B cell (primary cell): Measurements from ENCODE around the gene CBLB. TPM values are rescaled to one million over a fixed set of nuclear protein-coding genes. Genes with fewer than 3 reads are reported as not detected.

Source experiments
- ATAC-seq: fragments of 200-7000 bp; cut with Tn5 transposase; one replicate; pipeline ENCODE4 v1.10.0; 2021; ENCODE audit warnings: low read depth, mild to moderate bottlenecking, moderate number of reproducible peaks, moderate library complexity
- CTCF ChIA-PET: fragments of 350-600 bp; sonication (Branson Sonifier 250); formaldehyde crosslinking; loops from one replicate; lab custom pipeline; 2021; ENCODE audit warnings: antibody characterized with exemption, inconsistent platforms; lab: Charles Lee
- POLR2A ChIA-PET: fragments of 350-600 bp; sonication (Branson Sonifier 250); formaldehyde crosslinking; loops from one replicate; lab custom pipeline; 2021; ENCODE audit warnings: antibody characterized with exemption; lab: Charles Lee
- DNase-seq: peaks from one replicate; pipeline ENCODE4 v3.0.0; 2013
- H2AFZ ChIP-seq: 2 replicates; pipeline ENCODE4 v1.6.1; 2012; ENCODE audit warnings: mild to moderate bottlenecking, low read depth, low read length; ENCODE audit not compliant: insufficient read depth, poor library complexity, severe bottlenecking
- H3K27ac ChIP-seq, 2 donors: 1 replicate in 1 of 2; 2 replicates in 1 of 2; pipeline ENCODE4 v1.5.1; 2012 to 2013; ENCODE audit warnings: low read length in 2 of 2, mild to moderate bottlenecking in 2 of 2, moderate library complexity in 1 of 2
- H3K27me3 ChIP-seq, 4 experiments: fragments of 200-600 bp in 1 of 4; sonication (generic) in 1 of 4; replicated peaks in 1 of 4; 1 replicate in 2 of 4; 2 replicates in 2 of 4; pipeline versions ENCODE4 v1.6.1 to v1.7.0; 2013 to 2016; ENCODE audit warnings: low read length in 3 of 4, mild to moderate bottlenecking in 2 of 4, mixed read lengths in 1 of 4, moderate library complexity in 1 of 4; ENCODE audit not compliant: insufficient read depth in 4 of 4, control insufficient read depth in 3 of 4; ENCODE audit errors: control extremely low read depth in 1 of 4
- H3K36me3 ChIP-seq, 2 experiments: replicated peaks in 1 of 2; 1 replicate in 1 of 2; 2 replicates in 1 of 2; pipeline versions ENCODE4 v1.6.1 to v1.7.1; 2013; ENCODE audit warnings: low read length in 1 of 2; ENCODE audit not compliant: insufficient read depth in 2 of 2, control insufficient read depth in 1 of 2; ENCODE audit errors: control extremely low read depth in 1 of 2, extremely low read depth in 1 of 2
- H3K4me1 ChIP-seq, 2 donors: fragments of 200-600 bp in 1 of 2; sonication (generic) in 1 of 2; 1 replicate in 1 of 2; 2 replicates in 1 of 2; pipeline versions ENCODE4 v1.5.1 to v1.6.1; 2013 to 2017; ENCODE audit warnings: low read length in 2 of 2; ENCODE audit not compliant: control insufficient read depth in 2 of 2, insufficient read depth in 2 of 2
- H3K4me2 ChIP-seq: replicated peaks from 2 replicates; pipeline ENCODE3; 2012; ENCODE audit warnings: mild to moderate bottlenecking, low read depth, low read length; ENCODE audit not compliant: poor library complexity, severe bottlenecking
- H3K4me3 ChIP-seq, 5 experiments: fragments of 200-600 bp in 1 of 5; sonication (generic) in 1 of 5; 1 replicate in 3 of 5; 2 replicates in 2 of 5; pipeline versions ENCODE4 v1.5.1 to v1.7.0; 2011 to 2016; ENCODE audit warnings: low read length in 4 of 5, mild to moderate bottlenecking in 4 of 5, low read depth in 2 of 5, control low read depth in 1 of 5, moderate library complexity in 1 of 5; ENCODE audit not compliant: insufficient read depth in 1 of 5; ENCODE audit errors: control extremely low read depth in 1 of 5, extremely low read depth in 1 of 5
- H3K79me2 ChIP-seq: fragments of 200-600 bp; sonication (generic); one replicate; pipeline ENCODE4 v1.6.0; 2016; ENCODE audit warnings: low read length; ENCODE audit not compliant: control insufficient read depth, insufficient read depth
- H3K9ac ChIP-seq: fragments of 200-600 bp; sonication (generic); 2 replicates; pipeline ENCODE4 v1.6.1; 2017; ENCODE audit warnings: mild to moderate bottlenecking, low read length, moderate library complexity
- H3K9me3 ChIP-seq, 3 donors: one replicate each; pipeline versions ENCODE4 v1.6.1 to v1.7.1; 2013; ENCODE audit warnings: low read length in 2 of 3; ENCODE audit not compliant: control insufficient read depth in 2 of 3, insufficient read depth in 1 of 3; ENCODE audit errors: control extremely low read depth in 1 of 3
- H4K20me1 ChIP-seq: 2 replicates; pipeline ENCODE4 v1.6.0; 2012; ENCODE audit warnings: mild to moderate bottlenecking, low read length; ENCODE audit not compliant: insufficient read depth, control insufficient read depth, poor library complexity, severe bottlenecking
- H3K27ac Mint-ChIP-seq: one replicate; pipeline ENCODE4 v1.8.0; 2021; ENCODE audit warnings: mixed read lengths
- H3K27me3 Mint-ChIP-seq: one replicate; pipeline ENCODE4 v1.8.0; 2021; ENCODE audit warnings: mixed read lengths
- H3K4me1 Mint-ChIP-seq: one replicate; pipeline ENCODE4 v1.8.0; 2021; ENCODE audit warnings: mixed read lengths
- H3K4me3 Mint-ChIP-seq: one replicate; pipeline ENCODE4 v1.8.0; 2021; ENCODE audit warnings: mixed read lengths
- H3K9me3 Mint-ChIP-seq: one replicate; pipeline ENCODE4 v1.8.0; 2022; ENCODE audit warnings: mixed read lengths; ENCODE audit not compliant: insufficient read depth
- CTCF ChIP-seq: fragments of 200-600 bp; IDR thresholded peaks from one replicate; pipeline ENCODE4 v1.8.0; 2022; ENCODE audit warnings: antibody characterized with exemption, mild to moderate bottlenecking
- EZH2 ChIP-seq: IDR thresholded peaks from 2 replicates; pipeline ENCODE4 v1.6.1; 2012; ENCODE audit warnings: borderline replicate concordance, low read depth, mild to moderate bottlenecking, moderate library complexity, low read length; ENCODE audit not compliant: insufficient read depth, poor library complexity, severe bottlenecking
- WGBS: methylation state at CpG from one replicate; pipeline ENCODE4 v1.1.5; 2013; ENCODE audit warnings: missing lambda C conversion rate; ENCODE audit not compliant: insufficient coverage; 5-methylcytosine and 5-hydroxymethylcytosine counted together
- intact Hi-C: fragments of 100-400 bp; cut with micrococcal nuclease; formaldehyde crosslinking; loops from one replicate; pipeline ENCODE4 v1.10.0; 2022
- polyA plus RNA-seq: library from polyadenylated mRNA; depleted of rRNA; stranded (reverse); fragments of >200 nt; gene quantifications from 2 replicates; pipeline ENCODE4 v1.2.3, GENCODE V29; 2012
- total RNA-seq, 2 donors: library from RNA; stranded (reverse); fragments of 120-200 nt in 1 of 2; gene quantifications; 1 replicate in 1 of 2; 2 replicates in 1 of 2; pipeline versions ENCODE4 v1.2.3 to v1.2.4, GENCODE V29; 2013 to 2022

Gene CBLB
- total and polyA plus RNA-seq, 2 donors (not counting 1 experiment from before 2014, with no cell fraction given) = 19.0 to 135 TPM

- H3K36me3 ChIP-seq = no peaks in the 10 kb centered on the region
- CTCF ChIA-PET = no interaction called here
- H3K9ac ChIP-seq = no peak overlapping the region
- no peak for ATAC-seq
- TF ChIP-seq EZH2 (no peak), CTCF (no peak)
- intact Hi-C loops = no loop called here
- Mint-ChIP-seq H3K4me1 (no peaks in the 10 kb centered on the region), H3K27ac (no peak overlapping the region), H3K9me3 (peaks cover 10% of the 10 kb centered on the region), H3K4me3 (no peak overlapping the region), H3K27me3 (no peaks in the 10 kb centered on the region)
- H2AFZ ChIP-seq = no peak overlapping the region
- WGBS = no CpG with 5 or more reads among the region's 2 CpGs
- DNase-seq = no peak
- no peaks in the 10 kb centered on the region for H4K20me1 ChIP-seq
- peaks cover 0 to 17% (median 6%) of the 10 kb centered on the region in 3 donors for H3K9me3 ChIP-seq
- H3K79me2 ChIP-seq = no peaks in the 10 kb centered on the region
- H3K4me3 ChIP-seq = no peak overlapping the region
- POLR2A ChIA-PET = no interaction called here
- H3K27ac ChIP-seq = no peak overlapping the region
- H3K4me1 ChIP-seq = no peaks in the 10 kb centered on the region
- no peaks in the 10 kb centered on the region for H3K27me3 ChIP-seq
- no peak overlapping the region for H3K4me2 ChIP-seq
Measured at GRCh38 chr3:105915524-105915923, 46.7 kb upstream of the CBLB start.

- Histone ChIP-seq H3K27ac (no peak overlapping the region), H3K4me1 (no peaks in the 10 kb centered on the region), H4K20me1 (no peaks in the 10 kb centered on the region), H3K4me2 (no peak overlapping the region), H3K36me3 (no peaks in the 10 kb centered on the region), H2AFZ (no peak overlapping the region), H3K4me3 (no peak overlapping the region), H3K27me3 (no peaks in the 10 kb centered on the region), H3K9ac (no peak overlapping the region), H3K9me3 (peaks cover 0 to 6% (median 0%) of the 10 kb centered on the region in 3 donors), H3K79me2 (no peaks in the 10 kb centered on the region)
- DNase-seq (no peak), ATAC-seq (no peak)
- Mint-ChIP-seq H3K27ac (no peak overlapping the region), H3K4me3 (no peak overlapping the region), H3K9me3 (peaks cover 5% of the 10 kb centered on the region), H3K27me3 (no peaks in the 10 kb centered on the region), H3K4me1 (no peaks in the 10 kb centered on the region)
- CTCF ChIA-PET = no interaction called here
- intact Hi-C loops = no loop called here
- WGBS = 100% methylated on average over 4 of the region's 7 CpGs
- no peak for TF ChIP-seq CTCF
- no peak for TF ChIP-seq EZH2
- POLR2A ChIA-PET = no interaction called here
Measured at GRCh38 chr3:105913616-105914015, 44.8 kb upstream of the CBLB start.
